COLO829 (cell line): Measurements from ENCODE around the gene PPM1L.

Experiments used
- DNase-seq: peaks from one replicate; pipeline ENCODE4 v3.0.0; 2012; ENCODE audit warnings: low spot score

Gene PPM1L

GRCh38 chr3:160765211-160765610 is 9.2 kb downstream of the PPM1L start:
- DNase-seq = no peak

DNA sequence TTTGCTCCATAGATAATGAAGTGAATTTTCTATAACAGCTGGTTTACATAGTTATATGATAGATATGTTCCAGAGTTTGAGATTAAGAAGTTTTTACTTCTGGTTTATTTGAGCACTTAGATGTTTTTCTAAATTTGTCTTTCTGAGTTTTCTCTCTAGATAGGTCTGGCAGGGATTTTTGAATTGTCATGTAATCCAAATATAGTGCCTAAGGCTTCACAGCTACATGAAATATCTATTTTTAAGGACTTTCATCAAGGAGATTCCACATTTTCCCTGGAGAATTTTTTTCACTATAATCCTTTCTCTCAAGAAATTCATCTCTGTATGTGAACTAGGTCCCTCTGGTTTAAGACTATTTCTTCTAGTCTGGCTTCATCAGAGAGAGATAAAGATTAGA is 12.0 kb downstream of the PPM1L start:
- DNase-seq = no peak

DNA sequence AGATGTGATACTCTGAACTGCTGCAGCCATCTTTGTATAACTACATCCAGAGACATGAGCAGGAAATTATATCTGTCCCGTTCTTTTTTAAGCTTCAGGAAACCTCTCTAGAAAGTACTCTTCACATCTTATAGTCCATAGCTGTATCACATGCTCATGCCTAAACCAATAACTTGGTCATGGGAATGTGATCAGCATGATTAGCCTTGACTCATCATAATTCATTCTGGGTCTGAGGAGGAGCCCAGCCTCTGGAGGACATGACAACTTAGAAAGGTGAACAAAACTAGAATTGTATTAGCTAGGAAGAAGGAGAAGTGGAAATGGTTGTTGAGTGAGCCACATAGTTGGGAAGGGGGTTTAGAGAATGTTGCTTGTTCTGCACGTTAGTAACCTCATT is 12.9 kb downstream of the PPM1L start:
- DNase-seq = no peak

- no peak for DNase-seq
These were observed 15.9 kb downstream of the PPM1L start for GRCh38 chr3:160771811-160772459.

DNA sequence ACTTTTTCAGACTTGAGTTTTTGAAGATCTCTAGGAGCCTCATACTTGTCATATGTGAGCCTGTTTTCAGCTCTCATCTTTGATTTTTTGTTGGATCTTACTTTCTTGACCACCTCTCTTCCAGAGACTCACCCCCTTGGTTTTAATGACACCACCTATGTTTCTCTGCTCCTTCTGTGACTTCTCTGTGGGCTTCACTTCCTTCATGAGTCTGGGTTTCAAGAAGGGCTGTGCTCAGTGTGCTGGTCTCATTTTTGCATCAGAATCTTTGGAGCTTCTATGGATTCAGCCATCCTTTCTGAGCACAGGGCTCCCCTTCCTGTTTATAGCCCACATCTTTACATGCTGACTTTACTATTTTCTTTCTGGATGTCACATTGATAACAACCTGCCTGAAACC is 17.7 kb downstream of the PPM1L start:
- no peak for DNase-seq

- no peak for DNase-seq
These were observed 18.1 kb downstream of the PPM1L start for GRCh38 chr3:160774172-160774571.

- DNase-seq = no peak
These were observed 22.4 kb downstream of the PPM1L start for GRCh38 chr3:160778480-160778879.

GRCh38 chr3:160779040-160779439 is 23.0 kb downstream of the PPM1L start:
- no peak for DNase-seq

DNA sequence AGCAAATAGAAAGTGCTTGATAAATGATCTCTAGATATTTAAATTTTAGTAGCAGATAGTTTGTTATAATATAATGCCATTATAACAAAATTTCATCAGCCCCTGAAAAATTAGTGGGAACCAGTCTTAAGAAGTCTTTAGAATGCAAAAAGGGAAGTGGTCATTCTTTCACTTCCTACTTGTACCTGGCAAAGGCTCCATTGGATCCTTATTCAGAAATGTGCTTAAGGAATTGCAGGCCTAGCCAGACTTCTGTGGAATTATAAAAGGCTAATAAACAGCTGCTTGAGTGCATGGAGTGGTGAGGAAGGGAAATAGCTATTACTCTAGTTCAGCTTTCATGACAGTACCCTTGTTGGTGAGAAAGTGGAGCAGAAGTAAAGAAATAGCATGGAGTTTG is 24.2 kb downstream of the PPM1L start:
- DNase-seq = no peak

- DNase-seq = no peak
These were observed 25.4 kb downstream of the PPM1L start for GRCh38 chr3:160781402-160781801.

DNA sequence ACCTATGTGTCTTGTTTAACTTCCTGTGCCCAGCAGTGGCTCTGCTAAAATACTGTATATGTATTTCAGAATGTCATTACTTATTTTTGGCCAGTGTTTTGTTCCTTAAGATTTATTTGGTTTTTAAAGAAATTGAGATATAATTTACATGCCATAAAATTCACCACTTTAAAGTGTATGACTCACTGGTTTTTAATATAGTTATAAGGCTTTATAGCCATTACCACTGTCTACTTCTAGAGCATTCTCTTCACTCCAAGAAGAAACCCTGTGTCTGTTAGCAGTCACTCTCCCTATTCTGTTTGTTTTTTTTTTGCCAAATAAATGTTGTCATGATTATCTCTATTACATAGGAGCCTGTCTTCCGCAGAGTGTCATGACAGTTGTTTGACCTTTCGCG is 25.8 kb downstream of the PPM1L start:
- no peak for DNase-seq

- DNase-seq = peak; percentile 65
These were observed 28.8 kb downstream of the PPM1L start for GRCh38 chr3:160784853-160785252.

- no peak for DNase-seq
These were observed 34.7 kb downstream of the PPM1L start for GRCh38 chr3:160790726-160791125.

- DNase-seq = no peak
These were observed 36.5 kb downstream of the PPM1L start for GRCh38 chr3:160792540-160792939.

- no peak for DNase-seq
These were observed 37.8 kb downstream of the PPM1L start for GRCh38 chr3:160793722-160794252.

DNA sequence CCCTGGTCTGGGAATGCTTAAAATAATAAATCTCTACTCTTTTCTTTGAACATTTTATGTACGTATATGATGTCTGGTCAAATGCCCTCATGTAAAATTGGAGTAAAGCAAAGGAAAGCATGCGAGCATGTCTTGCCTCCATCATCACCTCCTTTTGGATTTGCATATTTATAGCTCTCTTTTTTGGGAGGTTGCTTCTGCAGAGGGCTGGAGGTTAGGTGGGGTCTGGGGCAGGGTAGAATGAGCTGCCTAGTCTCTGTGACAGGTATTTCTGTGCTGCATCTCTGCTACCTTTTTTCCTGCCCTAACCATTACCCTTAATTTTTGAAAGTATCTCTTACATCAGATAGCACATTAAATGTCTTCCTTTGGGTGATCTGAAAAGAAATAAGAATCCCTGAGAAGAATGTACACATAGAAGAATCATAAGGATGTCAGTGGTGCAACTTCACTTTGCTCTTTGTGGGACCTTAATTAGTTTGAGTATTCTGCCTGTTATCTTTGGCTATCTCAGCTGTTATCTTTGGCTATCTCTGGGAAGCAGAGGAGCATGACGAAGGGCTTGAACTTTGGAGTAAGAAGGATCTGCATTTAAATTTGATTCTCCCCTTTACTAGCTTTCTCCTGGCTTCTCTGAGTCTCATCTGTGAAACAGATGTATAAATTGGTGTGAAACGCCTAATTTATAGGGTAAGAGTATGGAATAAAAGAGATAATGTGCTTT is 40.2 kb downstream of the PPM1L start:
- DNase-seq = no peak

- no peak for DNase-seq
These were observed 40.8 kb downstream of the PPM1L start for GRCh38 chr3:160796813-160797164.

GRCh38 chr3:160797356-160797755 is 41.3 kb downstream of the PPM1L start:
- no peak for DNase-seq

- no peak for DNase-seq
These were observed 45.5 kb downstream of the PPM1L start for GRCh38 chr3:160801386-160802118.

DNA sequence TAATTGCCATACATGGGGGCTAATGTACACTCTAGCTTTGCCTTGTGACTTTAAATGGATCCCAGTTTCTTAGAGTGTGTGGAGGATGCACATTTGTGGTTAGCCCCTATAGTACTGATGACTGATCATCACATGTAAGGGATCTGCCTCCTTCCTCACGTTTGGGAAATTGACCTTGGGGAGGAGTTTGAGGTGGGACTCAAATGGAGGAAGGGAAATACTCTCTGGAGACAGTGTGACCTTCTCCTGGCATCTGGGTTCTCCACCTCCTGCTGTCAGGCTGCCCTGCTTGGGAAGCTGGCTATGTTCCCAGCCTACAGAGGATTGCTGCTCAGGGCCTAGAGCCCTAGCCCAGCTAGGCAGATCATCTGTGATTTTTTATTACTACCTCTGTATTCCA is 48.7 kb downstream of the PPM1L start:
- peak; percentile 33 for DNase-seq

DNA sequence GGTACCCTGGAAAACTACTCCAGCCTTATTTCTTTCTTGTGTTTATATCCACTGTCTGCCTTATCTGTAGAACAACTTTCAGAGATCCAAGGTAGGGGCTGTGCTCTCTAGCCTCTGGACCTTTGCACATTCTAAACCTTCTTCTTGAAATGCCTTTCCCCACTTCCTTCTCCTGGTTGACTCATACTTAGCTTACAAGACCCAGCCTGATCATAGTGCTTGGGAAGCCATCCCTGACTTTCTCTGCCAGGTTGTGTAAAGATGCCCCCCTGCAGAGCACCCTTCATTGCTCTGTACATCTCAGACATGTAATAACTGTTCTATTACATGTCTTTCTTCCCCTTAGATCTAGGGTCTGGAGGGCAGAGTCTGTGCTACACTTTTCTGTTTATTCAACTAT is 50.1 kb downstream of the PPM1L start:
- no peak for DNase-seq

- no peak for DNase-seq
These were observed 50.7 kb downstream of the PPM1L start for GRCh38 chr3:160806686-160807085.

DNA sequence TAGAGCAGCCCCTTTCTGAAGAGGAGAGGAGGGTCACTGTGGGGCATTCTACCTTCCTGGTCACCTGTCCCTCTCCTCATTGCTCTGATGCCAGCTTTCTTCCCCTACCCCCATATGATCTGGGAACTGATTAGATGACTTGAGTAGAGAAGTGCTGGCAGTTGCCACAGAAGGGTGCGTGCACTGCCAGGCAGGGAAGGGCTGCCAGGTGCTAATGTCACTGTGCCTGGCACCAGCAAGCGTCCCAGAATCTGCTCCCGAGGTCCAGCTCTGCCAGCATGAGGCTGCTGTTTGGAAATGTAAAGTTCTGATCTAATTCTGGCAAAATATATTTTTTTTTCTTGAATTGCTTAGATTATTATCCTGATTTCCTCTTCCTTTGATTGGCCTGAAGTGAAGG is 52.8 kb downstream of the PPM1L start:
- DNase-seq = no peak
